GM21786 (cell line): Measurements from ENCODE around the gene TTC7B.
A peak's percentile ranks its signal among the peaks of the same experiment; 100 is the strongest.
"Not testable (repeated sequence)": the region's sequence is repeated elsewhere in the genome, so short reads cannot be mapped to it uniquely, and the experiment has no call there.

Experiments used
- ATAC-seq: cut with Tn5 transposase; IDR thresholded peaks from one replicate; pipeline ENCODE4 v1.9.1; 2021; ENCODE audit not compliant: unreplicated experiment

Gene TTC7B

DNA sequence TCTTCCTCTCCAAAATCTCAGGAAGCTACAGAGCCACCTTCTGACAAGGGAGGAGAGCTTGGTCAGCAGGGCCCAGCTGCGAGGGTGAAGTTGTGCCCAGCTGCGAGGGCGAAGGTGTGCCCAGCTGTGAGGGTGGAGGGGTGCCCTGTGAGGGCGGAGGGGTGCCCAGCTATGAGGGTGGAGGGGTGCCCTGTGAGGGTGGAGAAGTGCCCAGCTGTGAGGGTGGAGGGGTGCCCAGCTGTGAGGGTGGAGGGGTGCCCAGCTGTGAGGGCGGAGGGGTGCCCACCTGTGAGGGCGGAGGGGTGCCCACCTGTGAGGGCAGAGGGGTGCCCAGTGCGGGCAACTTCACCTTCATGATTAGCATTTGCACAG, 20.4 kb upstream of the TTC7B start:
- no peak for ATAC-seq

DNA sequence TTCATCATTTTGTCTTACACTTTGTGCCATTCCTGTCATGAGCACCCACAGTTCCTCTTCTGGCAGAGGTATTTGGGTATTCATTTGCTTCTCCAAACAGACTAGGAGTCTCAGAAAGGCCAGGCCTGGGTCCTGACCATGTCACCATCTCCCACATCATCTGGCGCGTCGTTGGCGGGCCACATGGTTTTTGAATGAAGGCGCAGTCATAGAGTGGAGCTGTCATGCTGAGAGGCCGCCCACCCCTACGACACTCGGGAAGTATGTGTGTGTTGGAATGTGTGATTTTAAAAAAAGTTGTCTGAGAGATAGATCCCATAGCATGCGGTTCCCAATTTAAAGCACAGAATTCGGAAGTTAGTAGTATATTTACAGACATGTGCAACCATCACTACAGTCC, 15.6 kb upstream of the TTC7B start:
- no peak for ATAC-seq

DNA sequence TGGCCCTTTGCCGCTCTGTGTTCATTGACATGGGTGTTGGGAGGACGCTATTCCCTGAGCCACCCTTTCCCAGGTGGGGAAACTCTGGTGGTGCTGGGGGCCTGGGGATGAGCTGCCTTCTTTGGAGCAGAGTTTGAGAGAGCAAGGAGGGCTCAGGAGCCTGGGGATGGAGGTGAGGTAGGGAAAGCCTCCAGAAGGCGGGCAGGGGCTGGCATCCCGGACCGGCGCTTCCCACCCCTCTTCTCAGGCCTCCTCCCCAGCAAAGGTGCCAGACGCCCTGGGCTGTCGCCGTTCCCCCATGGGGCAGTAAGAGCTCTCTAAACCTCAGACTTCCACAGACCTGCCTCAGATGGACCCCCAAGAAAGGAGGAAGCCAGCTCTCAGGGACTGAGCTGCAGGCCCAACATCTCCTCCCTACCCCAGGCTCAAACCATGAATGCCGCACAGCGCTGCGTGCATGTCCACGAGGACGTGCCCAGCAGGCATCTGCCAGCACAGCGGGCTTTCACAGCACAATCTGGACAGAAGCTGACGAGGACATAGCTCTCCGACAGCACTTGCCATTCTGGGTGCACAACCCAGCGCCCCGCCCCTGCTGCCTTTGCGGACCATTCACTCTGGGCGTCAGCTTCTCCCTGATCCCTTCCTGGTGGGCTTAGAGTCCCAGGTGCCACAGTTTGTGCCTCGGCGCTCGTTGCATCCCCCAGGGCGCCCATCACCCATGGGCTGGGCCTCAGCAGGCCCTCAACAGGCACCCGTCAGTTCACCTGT, 14.9 kb upstream of the TTC7B start:
- ATAC-seq: no peak

DNA sequence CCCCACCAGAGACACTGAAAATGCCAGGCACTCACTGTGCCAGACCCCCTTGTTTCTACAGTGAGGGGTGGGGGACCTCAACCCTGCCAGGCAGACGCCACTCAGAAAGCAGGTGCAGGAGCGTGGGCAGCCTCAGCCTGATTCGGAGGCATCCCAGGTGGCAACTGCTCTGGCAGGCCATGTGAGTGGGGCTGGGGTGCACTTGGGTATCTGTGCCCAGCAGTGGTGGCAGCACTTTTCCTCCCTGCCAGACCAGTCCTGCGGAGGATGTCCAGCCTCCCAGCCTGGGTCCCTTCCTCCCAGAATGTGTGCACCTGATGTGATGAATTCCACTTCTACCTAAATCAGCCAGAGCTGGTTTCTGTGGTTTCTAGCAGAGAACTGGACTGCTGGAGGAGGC, 13.4 kb upstream of the TTC7B start:
- ATAC-seq: no peak

DNA sequence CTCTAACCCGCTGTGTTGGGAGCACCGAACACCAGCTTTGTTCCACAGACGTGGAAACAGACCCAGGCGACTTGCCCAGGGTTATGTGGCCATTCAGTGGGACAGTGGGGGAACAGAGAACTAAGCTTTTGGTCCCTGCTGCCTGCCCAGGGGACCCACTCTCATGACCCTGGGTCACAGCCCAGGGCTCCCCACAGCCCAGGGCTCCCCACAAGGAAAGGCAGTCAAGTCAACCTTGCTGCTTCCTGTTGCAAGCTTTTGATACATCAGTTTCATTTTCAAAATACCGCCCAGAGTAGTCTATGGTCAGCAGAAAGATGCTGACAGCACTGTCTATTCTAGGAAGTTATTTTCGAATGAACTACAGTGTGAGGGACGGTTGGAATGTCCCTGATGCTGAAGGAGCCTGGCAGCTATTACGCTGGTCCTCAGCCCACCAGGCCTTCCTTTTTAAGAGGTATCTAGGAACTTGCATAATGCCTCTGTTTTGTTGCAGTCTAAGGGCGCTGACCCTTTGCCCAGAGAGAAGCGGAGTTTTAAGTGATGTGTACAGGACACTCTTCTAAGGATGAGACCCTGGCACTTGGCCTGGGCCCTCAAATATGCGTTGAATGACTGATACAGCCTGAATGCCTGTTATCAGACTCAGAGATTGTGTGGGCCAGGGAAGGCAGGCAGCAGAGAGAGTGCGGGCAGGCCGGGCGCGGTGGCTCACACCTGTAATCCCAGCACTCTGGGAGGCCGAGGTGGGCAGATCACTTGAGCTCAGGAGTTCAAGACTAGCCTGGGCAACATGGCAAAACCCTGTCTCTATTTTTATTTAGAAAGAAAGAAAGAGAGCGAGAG, 12.6 kb upstream of the TTC7B start:
- ATAC-seq: peak; percentile 38

DNA sequence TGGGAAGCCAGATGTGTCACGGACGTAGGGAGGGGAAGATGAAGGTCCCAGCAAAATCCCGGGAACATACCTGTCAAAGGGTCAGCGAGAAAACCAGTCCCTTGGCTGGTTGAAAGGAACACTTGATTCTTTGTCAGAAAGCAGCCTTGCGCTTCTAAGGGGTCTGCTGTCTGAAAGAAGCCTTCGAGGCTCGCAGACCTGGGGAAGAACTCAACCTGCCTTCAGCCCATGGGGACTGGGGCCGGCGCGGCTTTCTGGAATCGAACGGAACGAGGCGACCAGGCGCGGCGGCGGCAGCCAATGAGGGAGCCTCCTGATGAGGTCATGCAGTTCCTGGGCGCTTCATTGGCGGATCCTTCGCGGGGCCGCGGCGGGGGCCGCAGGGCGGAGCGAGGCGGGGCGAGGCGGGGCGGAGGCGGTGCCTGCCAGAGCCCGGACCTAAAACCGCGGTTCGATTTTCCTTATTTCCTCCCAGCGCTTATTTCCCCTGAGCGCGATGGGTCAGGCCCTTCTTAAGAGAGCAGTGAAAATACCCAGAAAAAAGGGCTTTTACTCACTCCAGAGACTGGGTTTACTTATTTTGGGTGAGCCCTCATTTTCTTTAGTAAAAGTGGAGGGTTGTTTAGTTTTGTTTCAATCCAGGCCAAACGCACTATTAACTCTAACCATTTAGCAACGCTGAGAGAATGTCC, 11.8 kb upstream of the TTC7B start:
- peak; percentile 97 for ATAC-seq

DNA sequence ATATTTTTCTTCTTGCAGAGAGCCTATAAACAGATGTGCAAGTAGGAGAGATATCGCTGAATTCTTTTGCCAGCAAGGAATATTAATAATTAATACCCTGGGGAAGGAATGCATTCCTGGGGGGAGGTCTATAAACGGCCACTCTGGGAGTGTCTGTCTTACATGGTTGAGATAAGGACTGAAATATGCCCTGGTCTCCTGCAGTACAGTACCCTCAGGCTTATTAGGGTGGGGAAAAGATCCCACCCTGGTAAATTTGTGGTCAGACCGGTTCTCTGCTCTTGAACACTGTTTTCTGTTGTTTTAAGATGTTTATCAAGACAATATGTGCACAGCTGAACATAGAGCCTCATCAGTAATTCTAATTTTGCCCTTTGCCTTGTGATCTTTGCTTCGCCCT, 7.3 kb upstream of the TTC7B start:
- ATAC-seq: not testable (repeated sequence)

DNA sequence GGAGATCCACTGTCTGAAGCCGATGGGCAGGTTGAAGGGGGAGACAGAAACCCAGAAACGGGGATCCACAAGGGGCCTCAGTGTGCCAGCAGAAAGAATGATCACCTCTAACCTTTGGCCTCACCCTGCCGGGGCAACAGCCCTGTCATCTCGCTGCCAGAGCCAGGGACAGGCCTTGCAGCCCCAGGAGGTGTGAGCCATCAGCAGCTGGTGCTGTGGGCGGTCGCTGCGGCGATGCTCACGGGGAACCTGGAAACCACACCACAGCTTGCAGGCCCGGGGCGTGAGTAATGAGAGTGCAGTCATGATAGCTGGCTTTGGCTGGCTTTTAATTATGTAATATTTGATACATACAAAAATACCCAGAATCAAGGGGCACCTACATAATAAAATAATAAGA, 4.7 kb upstream of the TTC7B start:
- peak; percentile 68 for ATAC-seq

DNA sequence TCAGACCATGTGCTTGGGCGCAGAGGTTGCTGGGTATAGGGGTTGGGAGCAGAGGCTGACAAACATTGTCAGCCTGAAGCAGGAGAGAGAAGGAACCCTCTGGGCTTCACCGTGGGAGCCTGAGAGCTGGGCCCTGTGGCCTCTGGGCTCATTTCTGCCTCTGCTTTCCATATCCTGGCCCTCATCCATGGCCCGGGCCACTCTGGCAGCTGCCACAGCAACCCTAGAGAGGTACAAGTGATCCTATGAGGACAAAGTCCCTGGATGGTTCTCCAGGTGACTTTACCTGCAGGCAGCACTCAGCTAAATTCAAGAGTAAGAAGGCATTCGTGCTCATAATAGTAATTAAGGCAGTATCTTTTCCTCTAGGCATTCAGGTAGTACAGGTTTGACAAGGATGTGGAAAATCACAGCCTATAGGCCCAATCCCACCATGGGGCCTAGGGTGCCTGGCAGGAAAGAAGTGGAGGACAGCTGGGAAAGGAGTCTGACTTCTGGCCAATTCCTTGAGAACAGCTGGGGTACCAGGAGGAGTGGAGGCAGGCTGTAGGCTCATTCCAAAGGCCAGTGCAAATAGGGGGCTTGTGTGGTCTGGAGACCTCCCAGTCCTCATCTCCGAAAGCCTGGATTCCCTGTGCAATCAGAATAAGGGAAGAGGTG, 3.6 kb upstream of the TTC7B start:
- ATAC-seq: no peak

DNA sequence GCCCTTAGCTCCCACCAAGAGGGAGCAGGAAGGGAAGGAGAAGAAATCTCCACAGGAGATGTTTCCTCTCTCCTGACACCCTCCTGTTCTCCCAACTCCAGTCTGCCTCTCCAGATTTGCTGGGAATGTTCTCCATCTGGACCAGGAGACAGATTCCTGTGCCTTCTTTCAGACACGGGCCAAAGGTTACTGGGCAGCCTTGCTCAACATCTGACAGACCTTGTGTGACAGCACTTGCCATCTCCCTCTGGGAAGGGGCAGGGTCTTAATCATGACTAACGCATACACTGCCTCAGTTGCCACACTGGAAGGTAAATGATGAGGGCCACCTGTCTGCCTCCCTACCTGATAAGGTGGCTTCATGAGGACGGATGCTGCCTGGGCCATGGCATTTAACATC, 2.5 kb upstream of the TTC7B start:
- no peak for ATAC-seq

DNA sequence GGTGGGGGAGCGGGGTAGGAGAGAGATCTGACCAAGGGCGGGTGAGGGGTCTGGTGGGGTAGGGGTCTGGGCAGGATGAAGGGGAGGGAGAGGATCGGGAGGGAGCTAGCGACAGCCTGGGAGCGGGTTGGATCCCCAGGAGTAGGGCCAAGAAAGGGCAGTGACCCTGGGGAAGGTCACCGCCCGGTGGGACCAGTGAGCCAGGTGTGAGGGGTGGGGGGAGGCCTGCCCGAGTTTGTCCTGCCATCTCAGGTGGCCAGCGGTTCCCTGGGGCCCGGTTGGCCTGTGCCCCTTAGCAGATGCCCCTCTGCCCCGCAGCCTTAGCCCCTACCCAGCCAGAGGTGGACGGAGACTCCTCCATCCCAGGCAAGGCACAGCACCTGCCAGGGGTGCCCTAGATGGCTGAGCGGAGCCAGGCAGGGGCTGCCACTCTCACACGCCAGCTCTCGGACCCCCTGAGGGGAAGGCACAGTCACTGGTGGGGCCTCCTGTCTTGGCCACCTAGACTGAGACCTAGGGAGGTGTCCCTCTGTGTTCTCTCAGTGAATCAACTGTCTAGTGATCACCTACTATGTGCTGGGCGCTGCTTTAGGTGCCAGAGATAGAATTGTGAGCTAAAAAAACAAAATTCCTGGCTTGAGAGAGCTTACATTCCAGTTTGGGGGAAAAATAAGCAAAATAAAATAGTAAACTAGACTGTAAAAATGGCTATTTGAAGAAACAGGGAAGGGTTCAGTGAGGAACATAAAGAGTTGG, 629 bp upstream of the TTC7B start:
- no peak for ATAC-seq

DNA sequence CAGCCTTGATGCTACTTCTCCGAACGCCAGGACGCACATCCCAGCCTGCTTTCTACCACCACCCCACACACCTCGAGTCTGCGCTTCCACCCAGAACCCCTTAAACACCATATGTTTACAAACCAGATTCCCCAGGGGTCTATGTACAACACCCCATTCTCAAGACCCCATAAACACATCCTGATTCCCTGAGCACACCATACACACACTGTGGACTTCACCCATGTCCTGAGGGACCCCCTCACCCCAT, 733 bp downstream of the TTC7B start:
- ATAC-seq: no peak

DNA sequence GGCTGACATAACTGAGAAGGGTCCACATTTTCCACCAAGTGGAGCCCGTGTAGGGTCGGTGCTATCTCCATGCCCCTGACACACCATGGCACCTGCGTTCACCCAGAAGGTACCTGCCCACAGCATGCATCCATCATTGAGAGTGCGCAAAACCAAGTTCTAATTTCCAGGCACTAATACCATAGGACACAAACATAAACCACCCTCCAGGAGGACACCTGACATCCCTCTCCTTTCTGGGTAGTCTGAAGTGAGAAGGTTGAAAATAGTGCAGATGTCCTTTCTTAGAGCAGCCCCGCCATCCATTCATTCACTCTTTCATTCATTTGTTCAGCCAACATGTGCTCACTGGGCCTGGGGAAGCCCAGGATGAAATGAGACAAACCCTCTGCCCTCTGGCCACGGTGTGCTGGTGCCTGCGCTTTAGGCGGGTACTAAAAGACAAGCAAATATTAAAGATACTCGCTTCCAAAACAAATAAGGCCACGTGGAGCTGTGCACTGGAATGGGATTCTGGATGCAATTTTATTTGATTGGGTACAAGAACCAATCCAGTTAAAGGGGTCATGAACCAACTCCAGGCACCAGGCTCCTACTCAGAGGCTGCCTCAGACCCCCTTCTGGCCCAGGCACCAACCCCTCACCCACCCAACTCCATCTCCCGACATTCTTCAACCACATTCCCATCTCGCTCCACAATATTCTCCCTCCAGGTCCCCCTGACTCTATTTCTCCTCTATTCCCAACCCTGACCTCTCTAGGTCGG, 1.2 kb downstream of the TTC7B start:
- no peak for ATAC-seq

DNA sequence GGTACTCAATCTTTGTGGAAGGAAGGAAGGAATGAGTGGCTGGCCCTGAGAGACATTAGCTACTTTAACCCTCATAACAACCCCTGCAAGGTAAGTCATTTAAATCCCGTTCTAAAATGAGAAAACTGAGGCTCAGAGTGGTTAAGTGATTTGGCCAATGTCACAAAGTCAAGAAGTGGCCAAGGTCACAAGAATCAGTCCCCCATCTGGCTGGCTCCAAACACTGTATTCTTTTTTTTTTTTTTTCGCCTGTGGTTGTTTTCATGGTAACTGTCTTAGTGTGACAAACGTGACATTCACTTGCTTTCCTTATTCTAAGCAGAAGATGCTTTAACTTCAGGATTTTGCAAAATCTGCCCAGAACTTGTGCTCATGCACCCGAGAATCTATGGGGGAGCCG, 2.8 kb downstream of the TTC7B start:
- no peak for ATAC-seq

DNA sequence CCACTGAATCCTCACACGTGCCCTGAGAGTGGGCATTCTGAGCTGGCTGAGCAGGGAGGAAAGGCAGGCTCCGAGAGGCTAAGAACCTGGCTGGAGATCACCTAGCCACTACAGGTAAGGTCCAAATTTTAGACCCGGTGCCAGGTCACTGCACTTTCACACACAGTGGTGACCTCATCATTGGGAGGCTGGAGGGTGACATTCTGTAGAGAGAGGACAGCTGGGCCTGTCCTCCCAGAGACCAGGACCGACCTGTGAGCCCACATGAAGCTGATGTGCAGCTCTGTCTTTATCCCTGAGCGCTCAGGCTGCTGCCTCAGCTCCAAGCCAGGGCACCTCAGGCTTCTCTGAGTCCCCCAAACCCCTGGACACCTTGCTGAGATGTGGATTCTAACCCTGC, 4.1 kb downstream of the TTC7B start:
- ATAC-seq: no peak

DNA sequence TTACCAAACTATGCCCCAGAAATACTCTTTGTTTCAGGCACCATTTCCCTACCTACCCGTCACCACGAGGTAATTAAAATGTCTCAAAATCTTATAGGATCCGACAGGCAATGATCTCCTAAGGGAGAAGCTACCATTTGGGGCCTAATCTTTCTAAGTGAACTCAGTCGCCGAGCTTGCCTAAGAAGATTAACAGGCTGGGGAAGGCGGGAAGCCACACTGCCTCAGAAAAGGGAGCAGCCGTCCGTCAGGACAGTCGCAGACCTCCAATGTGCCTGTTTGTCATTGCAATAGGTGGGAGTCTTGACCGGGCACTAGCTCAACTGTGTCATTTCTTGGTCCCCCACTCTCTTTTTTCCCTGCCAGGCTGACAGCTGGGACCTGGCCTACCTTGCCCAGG, 4.6 kb downstream of the TTC7B start:
- no peak for ATAC-seq

DNA sequence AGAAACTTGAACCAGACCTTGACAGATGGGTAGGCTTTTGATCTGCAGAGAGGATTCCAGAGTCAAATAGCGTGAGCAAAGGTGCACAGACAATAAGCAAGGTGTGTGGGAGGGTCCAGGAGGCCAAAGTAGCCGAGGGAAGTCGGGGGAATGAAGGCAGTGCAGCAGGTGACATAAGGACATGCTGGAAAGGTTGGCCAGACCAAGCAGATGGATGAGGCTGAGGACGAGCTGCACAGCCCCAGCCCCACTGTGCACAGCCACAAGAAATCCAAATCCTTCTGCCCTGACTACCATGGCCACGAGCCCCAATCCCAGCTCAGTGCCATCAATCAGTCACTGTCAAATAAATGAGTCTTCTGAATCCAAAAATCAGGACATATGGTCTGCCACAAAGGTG, 5.4 kb downstream of the TTC7B start:
- ATAC-seq: no peak

DNA sequence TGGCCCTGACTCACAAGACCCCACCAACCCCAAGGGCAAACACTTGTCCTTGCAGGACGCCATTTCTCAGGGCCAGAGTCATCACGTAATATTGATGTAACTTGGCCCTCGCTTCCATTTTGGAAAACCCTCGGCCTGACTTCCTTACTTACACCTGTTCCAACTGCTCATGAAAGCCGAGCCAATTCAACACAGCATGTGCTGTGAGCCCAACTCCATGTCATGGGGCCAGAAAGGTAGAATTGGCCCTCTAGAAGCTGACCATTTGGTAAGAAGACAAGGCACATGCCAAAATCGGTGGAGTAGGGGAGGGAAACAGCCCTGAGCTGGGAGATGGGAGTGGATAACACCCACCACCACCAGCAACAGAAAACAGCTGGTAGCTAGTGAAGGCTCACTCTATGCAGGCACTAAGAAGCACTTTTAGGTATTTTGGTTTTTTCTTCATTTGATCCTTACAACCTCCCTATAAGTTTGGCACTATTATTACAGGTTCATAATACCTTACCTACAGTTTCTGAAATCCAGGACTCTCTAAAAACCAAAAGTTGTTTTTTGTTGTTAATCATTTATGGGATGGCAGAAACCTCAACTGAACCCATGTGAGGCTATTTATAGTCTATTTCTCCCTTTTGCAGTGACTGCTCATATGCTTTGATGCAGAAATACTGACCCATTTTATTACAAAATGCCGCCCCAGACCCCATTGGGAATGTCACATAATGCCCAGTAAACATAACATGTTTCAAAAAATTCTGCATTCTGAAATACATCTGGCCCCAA, 6.5 kb downstream of the TTC7B start:
- ATAC-seq: no peak

DNA sequence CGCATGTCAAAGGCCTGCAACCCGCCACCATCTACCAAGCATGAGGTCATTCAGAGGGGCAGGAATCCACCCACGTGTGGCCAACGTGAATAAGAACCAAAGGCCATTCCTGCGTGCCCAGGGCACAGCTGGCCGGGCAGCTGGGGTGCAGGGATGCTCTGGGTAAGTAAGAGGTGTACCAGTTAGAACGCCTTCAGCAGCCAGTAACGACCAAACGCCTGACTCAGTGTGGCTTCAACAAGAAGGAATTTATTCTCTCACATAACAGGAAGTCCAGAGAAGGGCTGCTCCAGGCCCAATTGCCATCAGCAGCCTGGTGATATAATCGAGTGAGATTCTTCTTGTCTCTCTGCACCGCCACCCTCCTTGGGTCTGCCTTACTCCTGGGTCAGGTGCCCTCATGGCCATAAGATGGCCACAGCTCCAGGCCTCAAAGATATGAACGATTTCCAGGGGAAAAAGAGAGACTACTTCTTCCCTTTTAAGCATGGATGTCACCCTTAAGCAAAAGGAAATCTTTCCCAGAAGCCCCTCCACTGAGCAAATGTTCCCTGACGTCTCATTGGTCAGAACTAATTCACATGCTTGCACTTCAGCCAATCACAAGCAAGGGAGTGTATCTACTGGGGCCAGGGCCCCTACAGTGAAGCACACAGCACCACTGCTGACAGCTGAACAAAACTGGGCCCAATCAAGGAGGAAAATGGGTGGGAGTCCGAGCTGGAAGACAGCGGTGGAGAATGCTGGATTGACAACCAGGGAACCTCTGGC, 7.3 kb downstream of the TTC7B start:
- ATAC-seq: no peak
